Bone marrow (tissue), 2 donors: ENCODE results near the gene DMAC2.
A peak's percentile ranks its signal among the peaks of the same experiment; 100 is the strongest.
"Not testable (repeated sequence)": the region's sequence is repeated elsewhere in the genome, so short reads cannot be mapped to it uniquely, and the experiment has no call there.

ENCODE experiments used
- DNase-seq, 2 donors: peaks; one replicate each; lab custom pipeline; 2025; lab: John Stamatoyannopoulos, UW

DMAC2 gene

GRCh38 chr19:41442473-41443355 lies 3.0 kb upstream of the DMAC2 start, which contains the start of gene ERICH4:
Gene ERICH4, plus strand, starts transcription at chr19:41443156. Its CDS starts 14 bp downstream, at chr19:41443170.
- DNase-seq = no peak

- no peak for DNase-seq
Observed at GRCh38 chr19:41441321-41441945, 1.7 kb upstream of the DMAC2 start.

GRCh38 chr19:41437944-41438574 lies 1.7 kb downstream of the DMAC2 start:
- DNase-seq = no peak

- DNase-seq = no peak
Observed at GRCh38 chr19:41436674-41436951, 3.1 kb downstream of the DMAC2 start.

GRCh38 chr19:41435936-41436673 lies 3.6 kb downstream of the DMAC2 start:
- no peak for DNase-seq

GRCh38 chr19:41435376-41435775 lies 4.3 kb downstream of the DMAC2 start:
- not testable (repeated sequence) for DNase-seq

- DNase-seq = peak in 1 of 2 donors; percentile 38
Observed at GRCh38 chr19:41434450-41434849, 5.3 kb downstream of the DMAC2 start.

- no peak for DNase-seq
Observed at GRCh38 chr19:41433171-41433570, 6.5 kb downstream of the DMAC2 start.

GRCh38 chr19:41431426-41432386 lies 8.0 kb downstream of the DMAC2 start:
- peak in 1 of 2 donors; percentile 54 for DNase-seq

GRCh38 chr19:41430922-41431321 lies 8.8 kb downstream of the DMAC2 start:
- DNase-seq = no peak

- DNase-seq = no peak
Observed at GRCh38 chr19:41428481-41428859, 11.2 kb downstream of the DMAC2 start.

GRCh38 chr19:41427647-41428480 lies 11.8 kb downstream of the DMAC2 start:
- peak; percentile 51 to 53 for DNase-seq

GRCh38 chr19:41426952-41427646 lies 12.6 kb downstream of the DMAC2 start, which contains the start of gene B3GNT8:
Gene B3GNT8, minus strand, starts transcription at chr19:41427374. Its CDS starts 596 bp downstream, at chr19:41426778.
- DNase-seq = peak; percentile 51 to 60

GRCh38 chr19:41426116-41426841 lies 13.4 kb downstream of the DMAC2 start:
- DNase-seq = no peak

- DNase-seq = no peak
Observed at GRCh38 chr19:41425174-41426115, 14.3 kb downstream of the DMAC2 start.

GRCh38 chr19:41424335-41425173 lies 15.2 kb downstream of the DMAC2 start:
- no peak for DNase-seq

- no peak for DNase-seq
Observed at GRCh38 chr19:41422955-41423354, 16.8 kb downstream of the DMAC2 start.
